UCSD-AML1 (cell line): Measurements from ENCODE around the gene ACAD8.
A peak's percentile ranks its signal among the peaks of the same experiment; 100 is the strongest.

Experiments
- DNase-seq: peaks from one replicate; lab custom pipeline; 2025; ENCODE audit not compliant: unreplicated experiment; lab: John Stamatoyannopoulos, UW

The ACAD8 gene

GRCh38 chr11:134253188-134253993 lies at the start of gene ACAD8, which contains the start of gene THYN1:
TSS of gene ACAD8 (plus strand) at chr11:134253568. CDS start at chr11:134253601, 33 bp downstream.
TSS of gene THYN1 (minus strand) at chr11:134253352. CDS start at chr11:134252882, 470 bp downstream.
- peak; percentile 95 for DNase-seq

GRCh38 chr11:134205729-134206128 lies 47.6 kb upstream of the ACAD8 start:
- DNase-seq = no peak

GRCh38 chr11:134206185-134206584 lies 47.2 kb upstream of the ACAD8 start:
- DNase-seq = no peak

GRCh38 chr11:134207538-134208239 lies 45.7 kb upstream of the ACAD8 start:
- peak; percentile 30 for DNase-seq

- no peak for DNase-seq
Measured at GRCh38 chr11:134215836-134216235, 37.5 kb upstream of the ACAD8 start.

- no peak for DNase-seq
Measured at GRCh38 chr11:134216816-134217215, 36.6 kb upstream of the ACAD8 start.

- DNase-seq = no peak
Measured at GRCh38 chr11:134223121-134223520, 30.2 kb upstream of the ACAD8 start.

GRCh38 chr11:134223836-134224709 lies 29.3 kb upstream of the ACAD8 start, which contains the start of the genes NCAPD3 and VPS26B:
TSS of gene NCAPD3 (minus strand) at chr11:134223967. CDS start at chr11:134223926, 41 bp downstream.
TSS of gene VPS26B (plus strand) at chr11:134224671. CDS start at chr11:134225123, 452 bp downstream.
- DNase-seq = peak; percentile 96

- DNase-seq = peak; percentile 44
Measured at GRCh38 chr11:134224710-134225664, 28.4 kb upstream of the ACAD8 start.

GRCh38 chr11:134226806-134227325 lies 26.5 kb upstream of the ACAD8 start:
- DNase-seq = no peak

- DNase-seq = no peak
Measured at GRCh38 chr11:134228625-134229024, 24.7 kb upstream of the ACAD8 start.

- no peak for DNase-seq
Measured at GRCh38 chr11:134229126-134229790, 24.1 kb upstream of the ACAD8 start.

GRCh38 chr11:134230339-134230738 lies 23.0 kb upstream of the ACAD8 start:
- no peak for DNase-seq

GRCh38 chr11:134231958-134232659 lies 21.3 kb upstream of the ACAD8 start:
- no peak for DNase-seq

- no peak for DNase-seq
Measured at GRCh38 chr11:134233729-134234179, 19.6 kb upstream of the ACAD8 start.

GRCh38 chr11:134235399-134235798 lies 18.0 kb upstream of the ACAD8 start:
- DNase-seq = no peak

GRCh38 chr11:134236834-134237556 lies 16.4 kb upstream of the ACAD8 start:
- DNase-seq = no peak

- DNase-seq = no peak
Measured at GRCh38 chr11:134237557-134237922, 15.8 kb upstream of the ACAD8 start.
